ENCODE data around the gene CPZ.

GRCh38 chr4:8570201-8570600, 22.4 kb upstream of the CPZ start:
- TF ChIP-seq POLR2A (IDR thresholded peaks at IDR 0.05) (no peak), CTCF (IDR thresholded peaks at IDR 0.05) (no peak)

Measured in gastroesophageal sphincter (tissue), 3 donors.